Uterus (tissue), 4 donors: ENCODE results near the gene PRPS1L1. TPM values are rescaled to one million over a fixed set of nuclear protein-coding genes. Genes with fewer than 3 reads are reported as not detected.
A peak's percentile ranks its signal among the peaks of the same experiment; 100 is the strongest.

Source experiments
- DNase-seq, 2 donors: peaks; one replicate each; pipeline ENCODE4 v3.0.0-alpha.2; 2019 to 2020
- H3K27ac ChIP-seq, 2 donors: fragments of 200-600 bp; sonication (generic); 1 replicate in 1 of 2; 2 replicates in 1 of 2; pipeline ENCODE4 v1.5.1; 2016 to 2018
- H3K27me3 ChIP-seq, 2 donors: fragments of 200-600 bp; sonication (generic); one replicate each; pipeline ENCODE4 v1.5.1; 2018 to 2019; ENCODE audit warnings: control low read depth in 1 of 2
- H3K36me3 ChIP-seq, 2 donors: fragments of 200-600 bp; sonication (generic); one replicate each; pipeline ENCODE4 v1.5.1; 2019; ENCODE audit warnings: control low read depth in 1 of 2
- H3K4me1 ChIP-seq, 2 donors: fragments of 200-600 bp; sonication (generic); one replicate each; pipeline ENCODE4 v1.5.1; 2018 to 2019; ENCODE audit warnings: control low read depth in 1 of 2
- H3K4me3 ChIP-seq, 2 donors: fragments of 200-600 bp; sonication (generic); 1 replicate in 1 of 2; 2 replicates in 1 of 2; pipeline ENCODE4 v1.5.1; 2018 to 2019; ENCODE audit warnings: mild to moderate bottlenecking in 1 of 2
- H3K9me3 ChIP-seq, 2 donors: fragments of 200-600 bp; sonication (generic); one replicate each; pipeline ENCODE4 v1.5.1; 2019; ENCODE audit warnings: control low read depth in 1 of 2
- POLR2A ChIP-seq, 2 donors: fragments of 450-650 bp; IDR thresholded peaks; one replicate each; pipeline ENCODE4 v1.6.1; 2016; ENCODE audit warnings: antibody characterized with exemption in 2 of 2, mild to moderate bottlenecking in 1 of 2, moderate library complexity in 1 of 2
- intact Hi-C: fragments of 100-400 bp; cut with DNase I; formaldehyde crosslinking; loops from one replicate; pipeline ENCODE4 v1.15.1; 2023; ENCODE audit warnings: low total_unique reads
- total RNA-seq, 4 donors: library from RNA; depleted of rRNA in 3 of 4; stranded (reverse); fragments of >200 nt in 3 of 4; gene quantifications; one replicate each; pipeline versions ENCODE4 v1.1.0 to v1.2.4, GENCODE V29; 2014 to 2023
- TF ChIP-seq, protein P1 (sequence below), 4 experiments: fragments of 200-600 bp in 2 of 4; fragments of 450-650 bp in 2 of 4; sonication (generic) in 2 of 4; IDR thresholded peaks; one replicate each; pipeline ENCODE4 v1.5.1; 2016 to 2019; ENCODE audit warnings: antibody characterized with exemption in 4 of 4, mild to moderate bottlenecking in 2 of 4, moderate library complexity in 1 of 4
- donor health status: DM: yes; HTN: yes; CAD: no.

PRPS1L1 gene
- not detected for total RNA-seq

DNA sequence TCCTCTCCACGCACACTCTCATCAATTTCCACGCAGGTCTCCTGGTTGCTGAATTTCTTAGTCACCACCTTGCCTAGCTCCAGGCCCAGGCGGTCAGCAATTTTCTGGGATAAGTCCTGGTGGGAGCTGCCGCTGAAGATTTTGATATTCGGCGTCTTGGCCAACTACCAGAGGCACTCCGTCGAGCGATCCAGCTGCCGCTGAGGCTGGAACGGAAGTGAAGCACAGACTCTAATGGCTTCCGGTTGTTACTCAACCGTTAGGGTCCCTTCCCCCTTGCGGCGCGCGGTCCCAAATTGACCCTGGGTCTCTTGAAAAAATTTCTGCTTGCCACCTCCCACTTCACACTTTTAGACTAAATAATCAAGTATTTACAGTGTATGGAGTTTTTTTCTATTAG lies at the start of gene PRPS1L1:
Gene PRPS1L1, minus strand, starts transcription at position 219 of the 400 bp plus-strand sequence.
- intact Hi-C loops: no loop called here

DNA sequence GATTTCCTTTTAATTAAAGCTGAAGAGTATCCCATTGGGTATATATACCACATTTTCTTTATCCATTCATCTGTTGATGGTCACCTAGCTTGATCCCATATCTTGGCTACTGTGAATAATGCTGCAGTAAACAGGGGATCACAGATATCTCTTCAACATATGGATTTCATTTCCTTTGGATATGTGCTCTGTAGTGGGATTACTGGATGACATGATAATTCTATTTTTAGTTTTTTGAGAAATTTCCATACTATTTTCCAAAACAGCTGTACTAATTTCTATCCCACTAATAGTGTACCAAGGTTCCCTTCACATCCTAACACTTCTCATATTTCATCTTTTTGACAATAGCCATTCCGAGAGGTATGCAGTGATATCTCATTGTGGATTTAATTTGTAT lies 48.8 kb upstream of the PRPS1L1 start:
- Histone ChIP-seq H3K36me3 (no peaks in the 10 kb centered on the region), H3K27me3 (no peaks in the 10 kb centered on the region), H3K27ac (no peak overlapping the region), H3K4me1 (no peaks in the 10 kb centered on the region), H3K9me3 (no peaks in the 10 kb centered on the region), H3K4me3 (no peak overlapping the region)
- intact Hi-C loops: no loop called here
- no peak for TF ChIP-seq POLR2A (IDR thresholded peaks at IDR 0.05)
- TF ChIP-seq, protein P1, sequence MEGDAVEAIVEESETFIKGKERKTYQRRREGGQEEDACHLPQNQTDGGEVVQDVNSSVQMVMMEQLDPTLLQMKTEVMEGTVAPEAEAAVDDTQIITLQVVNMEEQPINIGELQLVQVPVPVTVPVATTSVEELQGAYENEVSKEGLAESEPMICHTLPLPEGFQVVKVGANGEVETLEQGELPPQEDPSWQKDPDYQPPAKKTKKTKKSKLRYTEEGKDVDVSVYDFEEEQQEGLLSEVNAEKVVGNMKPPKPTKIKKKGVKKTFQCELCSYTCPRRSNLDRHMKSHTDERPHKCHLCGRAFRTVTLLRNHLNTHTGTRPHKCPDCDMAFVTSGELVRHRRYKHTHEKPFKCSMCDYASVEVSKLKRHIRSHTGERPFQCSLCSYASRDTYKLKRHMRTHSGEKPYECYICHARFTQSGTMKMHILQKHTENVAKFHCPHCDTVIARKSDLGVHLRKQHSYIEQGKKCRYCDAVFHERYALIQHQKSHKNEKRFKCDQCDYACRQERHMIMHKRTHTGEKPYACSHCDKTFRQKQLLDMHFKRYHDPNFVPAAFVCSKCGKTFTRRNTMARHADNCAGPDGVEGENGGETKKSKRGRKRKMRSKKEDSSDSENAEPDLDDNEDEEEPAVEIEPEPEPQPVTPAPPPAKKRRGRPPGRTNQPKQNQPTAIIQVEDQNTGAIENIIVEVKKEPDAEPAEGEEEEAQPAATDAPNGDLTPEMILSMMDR (IDR thresholded peaks at IDR 0.05): no peak
- no peak for DNase-seq

More for the DNA sequence above, at the start of gene PRPS1L1:
- Histone ChIP-seq H3K4me3 (no peak within 1 kb of the TSS), H3K27ac (no peak within 1 kb of the TSS), H3K36me3 (no peaks in the 10 kb centered on the region), H3K27me3 (no peaks in the 10 kb centered on the region), H3K9me3 (no peaks in the 10 kb centered on the region), H3K4me1 (no peaks in the 10 kb centered on the region)
- TF ChIP-seq POLR2A (IDR thresholded peaks at IDR 0.05): no peak
- TF ChIP-seq, protein P1 (IDR thresholded peaks at IDR 0.05): no peak
- no peak for DNase-seq

DNA sequence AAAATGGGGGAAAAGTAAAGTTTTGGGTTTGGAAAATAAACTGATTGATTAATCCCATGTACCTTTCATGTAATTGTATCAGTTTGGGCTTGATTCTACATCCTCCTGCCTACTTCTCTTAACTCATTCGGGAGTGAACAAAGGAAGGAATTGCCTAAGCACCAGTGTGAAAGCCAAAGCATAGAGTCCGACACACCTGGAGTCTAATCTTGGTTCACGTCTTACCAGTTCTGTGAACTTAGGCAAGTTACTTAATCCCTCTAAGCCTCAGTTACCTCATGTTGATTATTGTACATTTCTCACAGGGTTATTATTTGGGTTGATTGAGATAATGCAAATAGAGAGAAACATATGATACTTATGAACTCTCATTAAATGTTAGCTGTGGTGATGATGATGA lies 41.1 kb upstream of the PRPS1L1 start:
- Histone ChIP-seq H3K27ac (no peak overlapping the region), H3K4me1 (no peaks in the 10 kb centered on the region), H3K36me3 (no peaks in the 10 kb centered on the region), H3K4me3 (no peak overlapping the region), H3K27me3 (no peaks in the 10 kb centered on the region), H3K9me3 (no peaks in the 10 kb centered on the region)
- intact Hi-C loops: no loop called here
- no peak for DNase-seq
- no peak for TF ChIP-seq POLR2A (IDR thresholded peaks at IDR 0.05)
- TF ChIP-seq, protein P1 (IDR thresholded peaks at IDR 0.05): no peak

DNA sequence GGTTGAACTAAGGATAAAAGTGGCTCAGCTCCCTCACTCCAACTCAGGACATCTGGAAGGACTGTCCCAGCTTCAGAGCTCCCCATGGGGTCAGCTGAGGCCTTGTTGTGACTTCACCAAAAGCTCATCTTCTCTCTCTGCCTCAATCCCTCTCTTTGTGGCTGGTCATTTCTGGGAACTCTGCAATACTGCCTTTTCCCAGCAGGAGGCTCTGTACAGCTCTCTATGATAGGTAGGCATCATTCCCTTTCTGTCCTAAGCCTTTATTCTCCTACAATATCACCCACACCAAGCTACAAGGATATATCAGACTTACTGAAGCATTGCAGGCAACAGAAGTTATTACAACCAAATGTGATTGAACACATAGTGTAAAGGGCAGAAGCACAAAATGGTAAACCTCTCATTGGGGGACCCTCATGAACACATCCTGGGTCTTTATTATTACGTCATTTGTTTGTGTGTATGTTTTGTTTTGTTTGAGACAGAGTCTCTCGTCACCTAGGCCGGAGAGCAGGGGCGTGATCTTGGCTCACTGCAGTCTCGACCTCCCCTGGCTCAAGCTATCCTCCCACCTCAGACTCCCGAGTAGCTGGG lies 36.7 kb upstream of the PRPS1L1 start:
- DNase-seq: no peak
- H3K36me3 ChIP-seq: no peaks in the 10 kb centered on the region
- intact Hi-C loops: no loop called here

DNA sequence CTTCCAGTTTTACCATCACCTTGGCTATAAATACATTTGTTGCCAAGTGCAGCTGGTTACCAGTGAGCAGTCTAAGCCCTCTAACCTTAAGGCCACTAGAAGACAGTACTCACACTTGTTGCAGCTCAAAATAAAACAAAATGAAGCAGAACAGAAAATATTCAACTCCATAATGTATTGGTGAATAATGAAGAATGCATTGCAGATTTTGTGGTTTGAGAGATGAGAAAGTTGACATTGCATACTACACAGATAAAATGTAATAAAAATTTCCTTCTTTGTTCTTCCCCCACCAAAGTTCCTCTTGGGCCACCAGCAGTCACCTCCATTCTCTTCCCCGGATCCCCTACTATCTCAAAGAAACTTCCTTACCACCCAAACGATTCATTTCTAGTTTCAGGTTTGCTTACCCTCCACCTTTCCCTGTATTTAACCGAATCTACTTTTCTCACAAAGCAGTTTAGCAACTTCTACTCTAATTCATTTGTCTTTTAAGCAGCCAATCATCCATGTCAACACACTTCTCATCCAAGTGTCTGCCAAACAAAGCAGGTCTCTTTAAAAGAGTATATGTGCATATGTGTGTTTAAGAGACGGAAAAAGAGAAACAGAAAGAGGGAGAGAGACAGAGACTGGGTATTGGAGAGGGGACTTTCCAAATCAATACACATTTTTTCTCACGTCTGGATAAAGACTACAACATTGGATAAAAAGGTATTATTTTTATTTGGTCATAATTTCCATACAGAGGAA lies 35.7 kb upstream of the PRPS1L1 start:
- Histone ChIP-seq H3K9me3 (no peaks in the 10 kb centered on the region), H3K4me1 (no peaks in the 10 kb centered on the region), H3K27ac (no peak overlapping the region), H3K4me3 (no peak overlapping the region), H3K27me3 (no peaks in the 10 kb centered on the region), H3K36me3 (no peaks in the 10 kb centered on the region)
- intact Hi-C loops: no loop called here
- TF ChIP-seq, protein P1 (IDR thresholded peaks at IDR 0.05): no peak
- TF ChIP-seq POLR2A (IDR thresholded peaks at IDR 0.05): no peak
- DNase-seq: no peak

More for the DNA sequence above, 36.7 kb upstream of the PRPS1L1 start:
- Histone ChIP-seq H3K27ac (no peak overlapping the region), H3K4me1 (no peaks in the 10 kb centered on the region), H3K9me3 (no peaks in the 10 kb centered on the region), H3K4me3 (no peak overlapping the region), H3K27me3 (no peaks in the 10 kb centered on the region)
- no peak for TF ChIP-seq POLR2A (IDR thresholded peaks at IDR 0.05)
- TF ChIP-seq, protein P1 (IDR thresholded peaks at IDR 0.05): peak; percentile 36 to 55 (median 48)
